HS-27A (cell line): Measurements from ENCODE around the gene LENG9.
"Not testable (repeated sequence)": the region's sequence is repeated elsewhere in the genome, so short reads cannot be mapped to it uniquely, and the experiment has no call there.

Source experiments
- DNase-seq: peaks from one replicate; pipeline ENCODE4 v3.0.0-alpha.2; 2012; ENCODE audit warnings: low read depth, missing footprints

The LENG9 gene

DNA sequence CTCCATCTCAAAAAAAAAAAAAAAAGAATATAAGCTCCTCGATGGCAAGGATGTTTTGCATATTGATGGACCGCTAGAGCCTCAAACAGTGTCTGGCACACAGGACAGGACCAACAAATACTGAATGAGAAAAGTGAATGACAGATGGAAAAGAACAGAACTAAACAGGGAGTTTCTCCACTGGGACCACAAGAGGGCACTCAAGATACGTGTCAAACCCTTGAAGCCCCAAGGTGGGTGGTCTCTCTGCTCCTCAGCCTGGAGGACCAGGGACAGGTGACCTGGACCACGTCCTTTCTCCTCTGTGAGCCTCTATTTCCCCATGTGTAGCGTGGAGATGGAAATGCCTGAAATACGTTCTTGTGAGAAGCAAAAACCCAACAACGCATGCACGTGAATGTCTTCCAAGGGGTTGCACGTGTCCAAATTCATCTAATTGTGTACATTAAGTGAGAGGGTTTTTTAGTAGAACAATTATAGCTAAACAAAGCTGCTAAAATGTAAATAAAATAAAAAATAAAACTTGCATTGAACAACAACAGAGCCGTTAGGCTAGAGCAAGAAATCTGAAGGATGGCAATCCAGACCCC is 15.2 kb upstream of the LENG9 start:
- no peak for DNase-seq

DNA sequence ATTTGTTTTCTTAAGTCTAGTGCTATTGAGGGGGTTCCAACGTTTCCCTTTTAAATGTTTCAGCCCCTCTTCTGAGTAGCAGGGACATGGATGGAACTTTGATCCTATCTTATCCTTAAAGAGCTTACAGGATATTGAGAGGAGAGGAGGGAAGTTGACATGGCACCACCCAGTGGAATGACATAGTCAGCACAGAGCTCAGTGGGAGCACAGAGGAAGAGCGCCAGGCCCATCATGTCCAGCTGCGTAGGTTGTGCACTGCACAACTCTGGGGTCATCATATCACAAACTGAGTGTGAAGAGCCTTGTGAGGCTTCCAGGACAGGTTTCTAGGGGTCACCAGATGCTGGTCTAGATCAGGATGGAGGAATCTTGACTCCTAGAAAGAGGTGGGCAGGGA is 14.1 kb upstream of the LENG9 start:
- DNase-seq = no peak

DNA sequence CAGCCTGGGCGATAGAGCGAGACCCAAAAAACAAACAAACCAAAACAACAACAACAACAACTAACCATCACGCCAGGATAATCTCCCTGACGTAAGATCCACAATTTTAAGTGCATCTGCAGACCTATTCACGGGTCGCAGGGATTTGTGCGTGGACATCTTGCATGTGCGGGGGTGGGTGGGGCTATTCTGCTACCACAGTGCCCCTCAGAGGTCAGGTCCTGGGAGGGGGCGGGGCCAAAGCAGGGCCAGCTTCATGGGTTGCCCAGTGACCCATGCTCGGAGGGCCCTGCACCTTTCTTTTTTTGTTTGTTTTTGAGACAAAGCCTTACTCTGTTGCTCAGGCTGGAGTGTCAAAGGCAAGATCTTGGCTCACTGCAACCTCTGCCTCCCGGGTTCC is 12.1 kb upstream of the LENG9 start:
- no peak for DNase-seq

DNA sequence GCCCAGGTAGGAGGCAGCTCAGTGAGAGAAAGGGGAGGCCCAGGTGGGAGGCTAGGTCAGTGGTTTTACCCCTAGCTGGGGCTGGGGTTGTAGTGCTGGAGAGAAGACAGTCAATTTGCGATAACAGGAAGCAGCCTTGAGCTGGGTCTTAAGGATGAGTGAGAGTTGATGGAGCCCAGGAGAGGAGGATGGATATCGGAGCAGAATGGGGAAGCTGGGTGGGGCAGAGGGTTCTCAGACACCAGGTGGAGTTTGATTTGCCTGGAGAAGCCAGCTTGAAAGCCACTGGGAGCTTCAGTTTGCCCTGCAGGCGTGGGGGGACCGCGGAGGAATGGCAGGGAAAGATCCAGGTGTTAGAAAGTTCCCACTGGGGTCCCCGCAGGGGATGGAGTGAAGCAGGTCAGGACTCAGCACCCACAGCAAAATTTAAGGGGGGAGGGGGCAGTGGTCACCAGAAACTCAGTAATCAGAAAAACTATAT is 10.4 kb upstream of the LENG9 start:
- DNase-seq = no peak

DNA sequence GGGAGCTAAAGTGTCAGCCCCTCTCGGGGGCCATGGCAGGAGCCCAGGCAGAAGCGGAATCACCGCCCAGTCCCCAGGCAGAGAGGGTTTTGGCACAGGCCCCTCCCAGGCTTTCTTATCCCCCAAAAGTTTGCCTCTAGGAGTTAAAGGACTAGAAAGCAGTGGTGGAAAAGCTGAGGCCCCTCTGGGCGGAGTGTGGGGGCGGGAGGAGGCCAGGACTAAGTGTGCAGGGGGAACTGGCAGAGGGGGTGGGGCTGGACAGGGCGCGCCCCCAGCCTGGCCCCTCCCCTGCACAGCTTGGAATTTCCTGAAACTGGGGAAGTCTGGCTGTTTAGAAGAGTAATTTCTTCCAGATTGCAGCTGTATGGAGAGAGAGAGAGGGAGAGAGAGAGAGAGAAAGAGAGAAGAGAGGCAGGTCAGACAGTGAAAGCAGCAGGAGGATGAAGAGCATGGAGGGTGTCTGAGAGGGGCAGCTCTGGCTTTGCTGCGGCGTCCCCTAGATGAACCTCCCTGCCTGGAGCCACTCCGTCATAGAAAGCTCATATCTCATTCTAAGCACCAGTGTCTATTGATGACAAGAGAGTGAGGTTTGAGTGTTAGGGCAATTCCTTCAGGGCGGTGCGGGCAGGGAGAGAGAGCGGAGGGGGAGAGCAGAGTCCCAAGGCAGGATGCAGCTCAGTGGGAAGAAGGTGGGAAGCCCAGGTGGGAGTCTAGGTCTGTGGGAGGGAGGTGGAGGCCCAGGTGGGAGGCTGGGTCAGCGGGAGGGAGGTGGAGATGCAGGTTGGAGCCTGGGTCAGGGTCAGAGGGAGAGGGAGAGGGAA is 9.7 kb upstream of the LENG9 start, which contains the start of gene CDC42EP5:
Gene CDC42EP5 (minus strand): TSS at position 226 of the 821 bp plus-strand sequence. CDS start 7,749 bp downstream, outside the sequence.
- no peak for DNase-seq

DNA sequence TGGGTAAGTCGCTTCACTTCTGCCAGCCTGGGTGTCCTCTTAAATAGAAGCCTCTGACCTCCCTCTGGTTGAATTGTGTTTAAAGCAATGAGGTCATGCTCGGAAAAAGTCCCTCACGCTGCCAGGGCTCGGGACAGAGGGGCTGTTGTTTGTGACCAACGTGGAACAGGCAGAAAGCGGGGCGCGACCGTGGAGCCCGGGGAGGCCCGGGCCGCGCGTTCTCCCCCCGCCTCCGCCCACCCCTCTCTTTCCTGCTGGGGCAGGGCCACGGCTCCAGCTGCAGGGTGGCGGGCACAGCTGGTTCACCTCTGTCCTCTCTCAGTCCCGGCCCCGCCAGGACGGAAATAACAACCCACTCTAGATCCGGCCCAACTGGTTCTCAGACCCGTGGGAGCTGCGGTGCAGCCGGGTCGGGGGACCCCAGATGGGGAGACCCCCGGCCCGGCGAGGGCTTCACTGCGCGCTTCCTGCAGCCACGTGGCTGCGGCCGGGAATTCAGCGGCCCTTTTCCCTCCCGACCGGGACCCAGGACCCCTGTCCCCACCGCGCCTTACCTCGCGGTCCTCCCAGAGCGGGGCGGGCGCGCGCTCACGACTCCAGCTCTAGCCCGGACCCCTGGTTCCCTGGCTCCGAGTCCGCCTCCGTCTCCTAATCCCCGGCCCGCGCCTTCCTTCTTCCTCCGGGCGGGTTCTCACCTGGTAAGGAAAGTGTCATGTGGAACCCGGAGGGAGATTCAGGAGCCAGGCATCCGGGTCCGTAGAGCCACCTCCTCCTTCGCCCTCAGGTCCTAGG is 7.6 kb upstream of the LENG9 start:
- no peak for DNase-seq

DNA sequence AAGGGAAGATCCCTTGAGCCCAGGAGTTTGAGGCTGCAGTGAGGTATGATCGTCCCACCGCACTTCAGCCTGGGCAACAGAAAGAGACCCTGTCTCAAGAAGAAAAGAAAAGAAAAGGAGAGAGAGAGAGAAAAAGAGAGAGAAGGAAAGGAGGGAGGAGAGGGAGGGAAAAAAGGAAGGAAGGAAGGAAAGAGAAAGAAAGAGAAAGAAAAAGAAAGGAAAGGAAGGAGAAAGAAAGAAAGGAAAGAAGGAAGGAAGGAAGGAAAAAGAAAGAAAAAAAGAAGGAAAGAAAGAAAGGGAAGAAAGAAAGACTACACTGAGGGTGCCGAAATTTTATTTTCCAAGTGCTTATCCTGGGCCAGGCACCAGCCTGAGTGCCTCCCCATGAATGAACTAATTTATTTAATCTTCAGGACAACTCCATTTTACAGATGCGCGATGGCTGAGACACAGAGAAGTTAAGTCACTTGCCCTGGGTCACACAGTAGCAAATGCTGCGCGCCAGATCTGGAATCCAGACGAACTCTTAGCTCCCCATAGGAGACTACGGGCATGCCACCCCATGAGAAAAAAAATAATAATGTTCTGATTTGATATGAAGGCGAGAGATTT is 6.8 kb upstream of the LENG9 start:
- no peak for DNase-seq

DNA sequence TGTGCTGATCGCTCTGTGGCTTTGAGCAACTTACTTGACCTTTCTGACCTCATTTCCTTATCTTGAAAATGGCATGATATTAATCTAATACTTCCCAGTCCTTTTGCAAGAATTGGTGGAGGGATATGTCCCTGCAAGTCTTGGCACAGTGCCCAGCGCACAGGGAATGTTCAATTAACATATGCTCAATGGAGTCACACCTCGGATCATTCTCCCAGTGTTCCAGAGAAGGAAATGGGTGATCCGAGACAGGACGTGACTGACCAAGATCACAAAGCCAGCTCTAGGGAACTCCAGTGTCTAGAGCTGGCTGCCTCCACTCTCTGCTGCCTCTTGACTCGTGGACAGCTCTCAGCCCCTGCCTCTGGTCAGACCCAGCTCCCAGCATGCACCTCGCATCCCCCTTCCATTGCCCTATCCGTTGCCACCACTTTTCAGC is 5.9 kb upstream of the LENG9 start:
- DNase-seq = no peak

DNA sequence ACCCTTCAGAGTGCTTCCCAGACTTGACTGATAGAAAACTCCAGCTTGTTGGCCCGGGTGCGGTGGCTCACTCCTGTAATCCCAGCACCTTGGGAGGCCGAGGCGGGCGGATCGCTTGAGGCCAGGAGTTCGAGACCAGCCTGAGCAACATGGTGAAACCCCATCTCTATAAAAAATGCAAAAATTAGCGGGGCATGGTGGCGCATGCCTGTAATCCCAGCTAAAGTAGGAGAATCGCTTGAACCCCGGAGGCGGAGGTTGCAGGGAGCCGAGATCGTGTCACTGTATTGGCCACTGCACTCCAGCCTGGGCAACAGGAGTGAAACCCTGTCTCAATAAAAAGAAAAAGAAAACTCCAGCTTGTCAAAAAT is 2.5 kb upstream of the LENG9 start:
- DNase-seq = not testable (repeated sequence)

DNA sequence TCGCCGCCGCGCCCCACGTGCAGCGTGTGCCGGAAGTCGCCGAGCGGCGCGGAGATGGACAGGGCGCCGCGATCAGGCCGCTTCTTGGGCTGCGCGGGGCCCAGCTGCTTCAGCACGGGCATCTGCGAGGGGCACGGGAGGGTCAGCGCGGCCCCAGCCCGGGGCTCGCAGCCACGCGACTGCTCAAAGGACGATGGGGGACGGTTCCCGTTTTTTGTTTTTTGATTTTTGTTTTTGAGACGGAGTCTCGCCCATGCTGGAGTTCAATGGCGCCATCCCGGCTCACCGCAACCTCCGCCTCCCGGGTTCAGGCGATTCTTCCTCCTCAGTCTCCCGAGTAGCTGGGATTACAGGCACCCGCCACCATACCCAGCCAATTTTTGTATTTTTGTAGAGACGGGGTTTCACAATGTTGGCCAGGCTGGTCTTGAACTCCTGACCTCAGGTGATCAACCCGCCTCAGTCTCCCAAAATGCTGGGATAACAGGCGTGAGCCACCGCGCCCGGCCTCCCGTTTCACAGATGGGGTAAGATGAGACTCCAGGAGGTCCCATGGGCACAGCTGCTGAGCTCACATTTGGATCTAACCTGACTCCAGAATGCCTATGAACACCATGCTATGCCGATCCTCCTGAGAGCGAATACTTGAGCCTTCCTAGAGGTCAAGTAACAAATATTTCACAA is 2.0 kb upstream of the LENG9 start:
- no peak for DNase-seq

DNA sequence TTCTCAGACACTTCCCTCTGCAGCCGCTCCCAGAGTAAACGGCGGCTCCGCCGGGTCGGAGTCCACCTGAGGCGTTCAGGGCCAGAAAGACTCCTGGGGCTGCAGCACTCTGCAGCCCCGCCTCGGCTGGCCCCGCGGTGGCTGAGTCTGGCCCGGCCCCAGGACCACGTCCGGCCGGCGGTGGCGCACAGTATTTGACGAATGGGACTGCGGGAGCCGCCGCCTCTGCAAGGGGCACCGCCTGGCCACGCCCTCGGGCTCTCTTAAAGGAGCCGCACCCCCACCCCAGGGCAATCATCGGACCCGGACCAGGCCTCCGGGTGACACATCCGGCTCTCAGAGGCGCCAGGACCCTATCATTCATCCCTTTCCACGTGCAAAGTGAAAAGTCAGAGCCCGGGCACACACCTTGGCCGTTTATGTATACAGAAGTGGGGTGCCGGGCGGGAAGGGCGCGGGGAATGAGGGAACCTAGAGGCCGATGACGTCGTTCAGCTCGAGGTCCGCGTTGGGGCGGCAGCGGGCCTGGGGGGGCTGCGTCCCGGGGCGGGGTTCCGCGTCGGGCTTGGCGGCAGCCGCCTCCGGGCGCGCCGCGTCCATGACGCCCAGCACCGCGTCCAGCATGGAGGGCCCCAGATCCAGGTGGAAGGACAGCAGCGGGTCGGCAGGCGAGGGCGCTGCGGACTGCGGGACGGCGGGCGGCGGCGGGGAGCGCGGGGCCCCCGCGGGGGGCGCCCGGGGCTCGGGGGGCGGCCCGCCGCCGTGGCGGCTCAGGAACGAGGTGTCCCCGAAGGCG is 1.2 kb upstream of the LENG9 start:
- DNase-seq = peak; percentile 54

DNA sequence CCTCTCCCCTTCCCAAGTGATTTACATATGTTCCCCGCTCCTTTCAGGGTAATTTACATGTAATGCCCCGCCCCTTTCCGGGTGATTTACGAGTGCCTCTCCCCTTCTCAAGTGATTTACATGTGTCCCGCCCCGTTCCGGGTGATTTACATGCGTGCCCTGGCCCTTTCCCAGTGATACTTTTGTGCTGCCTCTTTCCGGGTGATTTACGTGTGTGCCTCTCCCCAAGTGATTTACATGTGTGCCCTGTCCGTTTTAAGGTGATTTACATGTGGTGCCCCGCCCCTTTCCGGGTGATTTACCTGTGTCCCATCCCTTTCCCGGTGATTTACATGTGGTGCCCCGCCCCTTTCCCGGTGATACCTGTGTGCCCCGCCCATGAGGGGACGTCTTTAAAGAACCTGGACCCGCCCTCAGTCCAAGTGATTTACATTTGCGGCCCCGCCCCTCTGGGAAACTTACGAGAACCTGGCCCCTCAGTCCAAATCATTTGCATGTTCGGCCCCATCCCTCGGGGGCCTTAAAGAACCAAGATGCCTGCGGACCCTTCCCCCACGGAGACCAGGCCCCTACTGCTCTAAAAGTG is 559 bp upstream of the LENG9 start:
- DNase-seq = peak; percentile 79

DNA sequence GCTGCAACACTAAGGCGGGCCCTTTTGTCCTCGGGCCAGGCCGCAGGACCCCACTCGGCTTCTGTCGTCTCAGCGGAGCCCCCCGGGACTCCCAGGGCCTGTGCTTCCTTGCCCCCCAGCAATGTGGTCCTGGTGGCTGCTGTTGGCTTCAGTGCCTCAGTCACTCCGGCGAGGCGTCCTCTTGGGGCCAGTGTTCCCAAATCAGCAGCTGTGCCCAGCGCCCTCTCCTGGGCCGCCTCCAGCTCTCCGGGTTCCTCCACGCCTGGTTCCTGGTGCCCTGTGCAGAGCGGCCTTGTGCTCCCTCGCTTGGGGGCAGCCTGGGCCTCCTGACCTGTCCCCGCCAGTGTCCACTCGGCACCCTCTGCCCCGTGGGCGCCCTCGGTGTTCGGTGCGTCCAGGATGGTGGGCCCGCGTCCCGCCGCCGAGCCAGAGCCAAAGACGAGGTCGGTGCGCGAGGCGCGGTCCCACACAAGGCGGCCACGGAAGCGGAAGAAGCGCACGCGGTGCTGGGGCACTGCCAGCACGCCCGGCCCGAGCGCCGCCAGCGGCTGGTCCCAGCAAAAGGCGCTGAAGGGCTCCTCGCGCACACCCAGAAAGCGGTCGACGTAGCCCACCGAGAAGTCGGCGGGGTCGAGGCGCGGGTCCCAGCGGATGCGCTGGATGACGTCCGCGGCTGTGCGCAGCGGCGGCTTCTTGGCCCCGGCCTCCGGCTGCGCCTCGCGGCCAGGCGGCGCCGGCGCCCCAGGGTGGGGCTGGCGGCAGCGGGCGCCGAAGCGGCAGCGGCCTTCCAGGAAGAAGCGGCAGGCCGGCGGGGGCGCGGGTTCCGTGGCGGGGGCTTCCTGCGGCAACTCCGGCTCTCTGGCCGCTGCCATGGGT is 685 bp downstream of the LENG9 start:
- peak; percentile 75 for DNase-seq

DNA sequence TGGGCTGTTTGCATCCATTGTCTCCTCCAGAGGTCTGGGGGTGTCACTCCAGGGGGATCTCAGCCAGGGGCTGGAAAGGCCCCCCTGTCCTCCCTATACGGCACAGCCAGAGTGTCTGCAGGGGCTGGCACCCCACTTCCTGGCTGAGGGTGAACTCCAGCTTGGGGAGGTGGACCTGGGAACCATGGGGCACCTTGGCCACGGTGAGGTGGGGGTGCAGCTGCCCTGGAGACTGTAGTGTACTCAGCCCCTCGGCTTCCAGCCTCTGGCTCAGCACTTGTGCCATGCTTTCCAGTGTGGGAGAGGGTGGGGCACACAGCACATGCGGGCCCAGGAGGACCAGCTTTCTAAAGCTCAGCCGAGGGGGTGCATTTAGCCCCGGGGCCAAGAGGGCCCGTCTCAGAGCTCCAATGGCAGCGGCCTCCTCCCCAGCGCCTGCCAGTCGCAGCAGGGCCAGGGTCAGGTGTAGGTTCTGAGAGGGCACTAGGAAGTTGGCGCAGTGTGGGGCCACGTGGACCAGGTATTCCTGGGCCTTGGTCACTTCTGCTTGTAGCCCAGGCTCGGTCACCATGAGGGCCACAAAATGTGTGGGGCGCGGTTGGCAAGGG is 1.4 kb downstream of the LENG9 start:
- DNase-seq = no peak

DNA sequence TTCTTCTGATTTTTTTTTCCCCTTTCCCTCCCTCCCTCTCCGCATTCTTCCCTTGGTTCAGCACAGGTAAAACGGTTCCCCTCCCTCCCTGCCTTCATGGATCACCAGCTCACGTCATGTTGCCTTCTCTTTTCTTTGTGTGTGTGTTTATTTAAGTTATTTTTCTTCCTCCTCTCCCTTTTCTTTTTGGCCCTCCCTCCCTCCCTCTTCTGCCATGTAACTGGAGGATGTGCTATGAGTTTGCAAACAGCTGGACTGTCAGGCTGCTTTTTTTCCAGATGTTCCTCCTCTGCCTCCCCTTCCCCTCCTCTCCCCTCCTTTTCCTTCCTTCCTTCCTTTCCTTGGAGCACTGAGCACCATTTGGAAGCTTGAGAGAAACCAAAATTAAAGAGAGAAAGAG is 2.0 kb downstream of the LENG9 start:
- DNase-seq = no peak

DNA sequence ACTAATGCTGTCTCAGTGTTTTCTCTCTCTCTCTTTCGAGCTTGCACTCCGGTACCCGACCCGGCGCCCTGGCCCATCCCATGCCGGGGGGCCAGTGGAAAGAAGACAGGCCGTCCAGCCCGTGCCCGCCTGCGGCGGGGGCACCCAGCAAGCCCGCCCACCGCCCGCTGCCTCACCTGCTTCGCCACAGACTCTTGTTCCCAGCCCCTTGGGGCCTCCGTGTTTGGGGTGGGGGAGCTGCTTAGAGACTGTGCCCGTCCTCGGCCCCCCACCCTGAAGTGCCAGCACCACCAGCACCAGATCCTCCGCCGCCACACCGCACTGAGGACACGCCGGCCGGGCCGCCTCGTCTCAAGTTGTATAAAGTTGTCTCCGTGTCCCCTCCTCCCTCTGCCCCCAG is 2.4 kb downstream of the LENG9 start:
- no peak for DNase-seq

DNA sequence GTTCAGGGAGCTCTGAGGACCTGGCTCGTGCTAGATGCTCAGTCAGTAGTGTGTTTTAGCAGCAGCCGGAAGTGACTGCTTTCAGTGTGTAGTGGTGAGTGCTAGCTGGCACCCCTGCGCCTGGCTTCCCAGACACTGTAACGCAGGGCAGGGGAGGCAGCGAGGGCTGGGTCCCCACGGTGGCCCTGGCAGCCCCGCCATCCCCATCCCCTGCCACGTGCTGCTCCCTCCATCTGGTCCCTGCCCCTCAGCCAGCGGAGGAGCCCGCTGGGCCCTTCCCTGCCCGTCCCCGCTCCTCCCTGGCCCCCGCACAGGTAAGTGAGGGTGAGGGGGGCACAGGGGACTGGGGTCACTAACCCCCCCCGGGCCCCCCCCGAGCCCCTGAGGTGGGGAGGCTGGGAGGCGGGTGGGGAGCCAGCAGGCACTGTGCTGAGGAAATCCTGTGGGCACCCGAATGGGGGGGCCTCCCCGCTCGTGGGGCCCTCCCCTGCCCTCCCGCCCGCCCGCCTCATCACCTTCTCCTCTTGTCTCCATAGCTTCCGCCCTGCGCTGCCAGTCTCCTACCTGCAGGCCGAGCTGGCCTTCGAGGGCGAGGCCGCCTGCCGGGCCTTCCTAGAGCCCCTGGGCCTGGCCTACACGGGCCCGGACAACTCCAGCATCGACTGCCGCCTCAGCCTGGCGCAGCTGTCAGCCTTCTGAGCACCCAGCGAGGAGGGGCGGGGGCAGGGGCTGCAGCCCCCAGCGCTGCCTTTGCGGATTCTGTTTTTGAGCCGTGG is 3.2 kb downstream of the LENG9 start:
- DNase-seq = no peak
